ENCODE measurements around the gene STAT5B. TPM values are rescaled to one million over a fixed set of nuclear protein-coding genes. Genes with fewer than 3 reads are reported as not detected.

The STAT5B gene
- total RNA-seq, 1 donor from 2014 or later: 52.3 TPM

- Mint-ChIP-seq H3K4me3 (no peak overlapping the region), H3K27me3 (ENCODE audit: low read depth) (peaks cover 14% of the 10 kb centered on the region), H3K4me1 (peaks cover 12% of the 10 kb centered on the region), H3K36me3 (no peaks in the 10 kb centered on the region), H3K9me3 (no peaks in the 10 kb centered on the region), H3K27ac (no peak overlapping the region)
- TF ChIP-seq, protein P1, sequence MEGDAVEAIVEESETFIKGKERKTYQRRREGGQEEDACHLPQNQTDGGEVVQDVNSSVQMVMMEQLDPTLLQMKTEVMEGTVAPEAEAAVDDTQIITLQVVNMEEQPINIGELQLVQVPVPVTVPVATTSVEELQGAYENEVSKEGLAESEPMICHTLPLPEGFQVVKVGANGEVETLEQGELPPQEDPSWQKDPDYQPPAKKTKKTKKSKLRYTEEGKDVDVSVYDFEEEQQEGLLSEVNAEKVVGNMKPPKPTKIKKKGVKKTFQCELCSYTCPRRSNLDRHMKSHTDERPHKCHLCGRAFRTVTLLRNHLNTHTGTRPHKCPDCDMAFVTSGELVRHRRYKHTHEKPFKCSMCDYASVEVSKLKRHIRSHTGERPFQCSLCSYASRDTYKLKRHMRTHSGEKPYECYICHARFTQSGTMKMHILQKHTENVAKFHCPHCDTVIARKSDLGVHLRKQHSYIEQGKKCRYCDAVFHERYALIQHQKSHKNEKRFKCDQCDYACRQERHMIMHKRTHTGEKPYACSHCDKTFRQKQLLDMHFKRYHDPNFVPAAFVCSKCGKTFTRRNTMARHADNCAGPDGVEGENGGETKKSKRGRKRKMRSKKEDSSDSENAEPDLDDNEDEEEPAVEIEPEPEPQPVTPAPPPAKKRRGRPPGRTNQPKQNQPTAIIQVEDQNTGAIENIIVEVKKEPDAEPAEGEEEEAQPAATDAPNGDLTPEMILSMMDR (IDR thresholded peaks at IDR 0.05; ENCODE audit: unreplicated experiment): no peak
- DNase-seq (ENCODE audit: low spot score in 2 of 2, unreplicated experiment in 2 of 2): no peak
Observed at GRCh38 chr17:42284566-42284965, 8.4 kb upstream of the STAT5B start.

DNA sequence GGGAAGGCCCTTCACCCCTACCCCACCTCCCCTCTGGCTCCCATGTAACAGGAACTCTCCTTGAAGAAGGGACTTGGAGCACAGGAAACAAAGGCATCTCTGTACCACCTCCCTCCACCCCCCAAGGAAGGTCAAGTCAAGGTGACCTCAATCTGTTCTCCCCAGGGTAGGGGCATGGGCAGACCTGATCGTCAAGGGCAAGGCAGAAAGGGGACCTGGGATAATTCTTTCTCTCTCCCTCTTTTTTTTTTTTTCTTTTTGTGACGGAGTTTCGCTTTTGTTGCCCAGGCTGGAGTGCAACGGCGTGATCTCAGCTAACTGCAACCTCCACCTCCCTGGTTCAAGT is 7.8 kb upstream of the STAT5B start:
- no peak for DNase-seq (ENCODE audit: low spot score in 2 of 2, unreplicated experiment in 2 of 2)
- peaks cover 11% of the 10 kb centered on the region for H3K27me3 Mint-ChIP-seq (ENCODE audit: low read depth)
- no peaks in the 10 kb centered on the region for H3K9me3 Mint-ChIP-seq
- peaks cover 12% of the 10 kb centered on the region for H3K4me1 Mint-ChIP-seq
- no peak overlapping the region for H3K4me3 Mint-ChIP-seq
- H3K27ac Mint-ChIP-seq: no peak overlapping the region
- TF ChIP-seq, protein P1 (IDR thresholded peaks at IDR 0.05; ENCODE audit: unreplicated experiment): no peak
- no peaks in the 10 kb centered on the region for H3K36me3 Mint-ChIP-seq

DNA sequence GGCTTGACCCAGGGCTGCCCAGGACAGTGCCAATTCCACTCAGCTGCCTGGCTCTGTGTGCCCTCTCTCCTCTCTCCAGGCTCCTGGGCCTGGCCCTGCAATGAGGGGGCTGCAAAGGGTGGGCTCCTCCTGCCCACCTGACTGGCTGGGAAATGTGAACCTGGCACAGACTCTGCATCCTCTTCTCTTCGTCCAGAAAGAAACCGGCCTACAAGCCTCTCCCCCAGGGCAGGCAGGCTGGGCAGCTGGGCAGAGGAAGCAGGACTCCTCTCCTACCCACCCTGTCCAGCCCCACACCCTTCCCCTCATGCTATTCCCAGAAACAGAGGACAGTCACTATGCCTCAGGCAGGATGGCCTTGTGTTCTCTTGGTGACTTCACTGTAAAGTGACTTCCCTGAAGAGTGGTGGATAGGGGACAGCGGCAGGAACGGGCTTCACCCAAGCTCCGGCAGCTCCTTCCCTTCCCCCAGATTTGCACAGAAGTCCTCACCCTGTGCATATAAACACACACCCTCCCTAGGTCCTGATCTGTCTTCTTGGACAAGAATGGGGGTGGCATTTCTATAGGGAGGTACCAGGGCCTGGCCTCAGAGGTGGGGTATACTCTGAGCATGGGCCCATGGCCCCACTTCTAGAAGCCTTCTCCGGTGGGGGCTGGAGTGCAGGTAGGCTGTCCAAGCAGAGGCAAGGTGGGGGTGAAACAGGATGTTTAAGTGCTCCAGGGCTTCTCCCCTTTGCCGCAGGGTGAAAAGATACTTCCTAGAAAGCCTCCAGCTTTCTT is 7.2 kb upstream of the STAT5B start:
- TF ChIP-seq, protein P1 (IDR thresholded peaks at IDR 0.05; ENCODE audit: unreplicated experiment): no peak
- H3K4me3 Mint-ChIP-seq: no peak overlapping the region
- no peak for DNase-seq (ENCODE audit: low spot score in 2 of 2, unreplicated experiment in 2 of 2)
- no peak overlapping the region for H3K27ac Mint-ChIP-seq
- H3K36me3 Mint-ChIP-seq: no peaks in the 10 kb centered on the region
- H3K9me3 Mint-ChIP-seq: no peaks in the 10 kb centered on the region
- H3K4me1 Mint-ChIP-seq: peaks cover 12% of the 10 kb centered on the region
- H3K27me3 Mint-ChIP-seq (ENCODE audit: low read depth): peaks cover 11% of the 10 kb centered on the region

DNA sequence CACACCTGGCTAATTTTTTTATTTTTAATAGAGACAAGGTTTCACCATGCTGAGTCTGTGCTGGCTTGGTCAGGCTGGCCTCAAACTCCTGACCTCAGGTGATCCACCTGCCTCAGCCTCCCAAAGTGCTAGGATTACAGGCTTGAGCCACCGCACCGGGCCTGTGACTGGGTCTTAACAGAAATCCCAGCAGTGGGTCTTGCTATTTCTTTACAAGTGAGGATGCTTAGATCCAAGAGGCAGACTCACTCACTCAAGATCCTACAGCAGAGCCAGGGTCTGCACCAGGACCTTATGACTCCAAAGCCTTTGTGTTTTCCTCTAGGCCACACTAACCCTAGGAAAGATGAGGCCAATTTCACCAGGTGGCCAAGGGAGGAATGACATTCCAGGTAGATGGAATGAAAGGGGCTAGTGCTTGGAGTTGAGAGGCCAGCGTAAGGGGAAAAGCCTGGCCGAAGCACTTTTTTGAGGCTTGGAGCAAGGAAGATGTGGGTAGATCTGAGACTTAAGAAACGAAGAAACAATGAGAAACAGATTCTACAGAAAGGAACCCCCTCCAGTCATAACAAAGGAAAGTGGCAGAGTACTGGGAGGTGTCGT is 6.4 kb upstream of the STAT5B start:
- Mint-ChIP-seq H3K27me3 (ENCODE audit: low read depth) (peaks cover 8% of the 10 kb centered on the region), H3K4me1 (peaks cover 9% of the 10 kb centered on the region), H3K4me3 (no peak overlapping the region), H3K27ac (no peak overlapping the region), H3K36me3 (no peaks in the 10 kb centered on the region), H3K9me3 (no peaks in the 10 kb centered on the region)
- DNase-seq (ENCODE audit: low spot score in 2 of 2, unreplicated experiment in 2 of 2): peak in 1 of 2 experiments; percentile 6
- TF ChIP-seq, protein P1 (IDR thresholded peaks at IDR 0.05; ENCODE audit: unreplicated experiment): peak; percentile 20

- TF ChIP-seq, protein P1 (IDR thresholded peaks at IDR 0.05; ENCODE audit: unreplicated experiment): no peak
- Mint-ChIP-seq H3K4me3 (no peak overlapping the region), H3K9me3 (no peaks in the 10 kb centered on the region), H3K27ac (no peak overlapping the region), H3K36me3 (no peaks in the 10 kb centered on the region), H3K27me3 (ENCODE audit: low read depth) (no peaks in the 10 kb centered on the region), H3K4me1 (peaks cover 6% of the 10 kb centered on the region)
- DNase-seq (ENCODE audit: low spot score in 2 of 2, unreplicated experiment in 2 of 2): peak in 1 of 2 experiments; percentile 34
Observed at GRCh38 chr17:42281571-42282096, 5.4 kb upstream of the STAT5B start.
